ENCODE data around the gene SLC17A5. TPM values are rescaled to one million over a fixed set of nuclear protein-coding genes. Genes with fewer than 3 reads are reported as not detected.
"Not testable (repeated sequence)": the region's sequence is repeated elsewhere in the genome, so short reads cannot be mapped to it uniquely, and the experiment has no call there.

Gene SLC17A5
- total RNA-seq, 1 donor from 2014 or later: 23.2 TPM

DNA sequence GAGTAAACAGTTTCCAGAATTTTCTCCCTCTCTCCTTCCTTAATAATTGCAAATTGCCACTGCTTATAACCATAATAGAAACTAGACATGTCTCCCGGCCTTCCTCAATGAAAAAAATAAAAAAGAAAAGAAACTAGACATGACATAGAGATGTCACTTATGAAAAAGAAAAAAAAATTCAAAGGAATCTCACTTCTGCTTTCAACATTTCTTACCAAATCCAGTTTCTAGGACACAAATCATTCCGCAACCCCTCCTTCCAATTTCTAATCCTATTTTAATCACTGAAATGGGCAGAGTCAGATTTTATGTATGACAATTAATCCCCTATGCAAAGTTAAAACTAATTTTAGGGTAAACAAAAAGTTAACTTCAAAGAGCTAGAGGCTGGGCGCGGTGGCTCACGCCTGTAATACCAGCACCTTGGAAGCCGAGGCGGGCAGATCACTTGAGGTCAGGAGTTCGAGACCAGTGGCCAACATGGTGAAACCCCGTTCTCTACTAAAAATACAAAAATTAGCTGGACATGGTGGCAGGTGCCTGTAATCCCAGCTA, 92.9 kb downstream of the SLC17A5 start:
- no peaks in the 10 kb centered on the region for H3K36me3 ChIP-seq
- DNase-seq (ENCODE audit: low spot score in 2 of 2): no peak
- H3K4me3 ChIP-seq: no peak overlapping the region
- H3K27ac ChIP-seq: no peak overlapping the region
- TF ChIP-seq CTCF (IDR thresholded peaks at IDR 0.05): no peak
- intact Hi-C loops (cut with DNase I): no loop called here
- H3K4me1 ChIP-seq: no peaks in the 10 kb centered on the region
- no peaks in the 10 kb centered on the region for H3K9me3 ChIP-seq
- no peaks in the 10 kb centered on the region for H3K27me3 ChIP-seq

DNA sequence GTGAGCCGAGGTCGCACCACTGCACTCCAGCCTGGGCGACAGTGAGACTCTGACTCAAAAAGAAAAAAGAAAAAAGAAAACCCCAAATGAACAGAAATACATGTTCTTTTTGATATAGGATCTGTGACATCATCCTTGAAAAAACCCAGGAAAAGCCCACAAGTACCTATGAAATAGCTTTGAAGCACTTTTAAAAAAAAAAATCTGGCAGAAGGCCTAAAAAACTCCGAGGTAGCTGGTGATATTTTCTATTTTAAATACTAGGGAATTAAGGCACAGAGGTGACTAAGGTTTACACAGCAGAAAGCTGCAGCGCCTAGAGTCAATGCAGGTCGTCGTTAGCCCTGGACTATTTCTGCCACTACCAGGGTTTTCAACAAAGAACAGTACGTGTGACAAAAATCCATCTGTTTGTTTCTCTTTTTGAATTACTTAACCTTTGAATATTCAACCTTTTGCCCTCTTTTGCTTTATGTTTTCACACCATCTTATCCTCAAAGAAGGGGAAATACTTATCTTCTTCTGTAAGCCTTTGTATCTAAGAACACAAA, 93.5 kb downstream of the SLC17A5 start:
- intact Hi-C loops (cut with DNase I): no loop called here
- no peak overlapping the region for H3K4me3 ChIP-seq
- H3K27ac ChIP-seq: no peak overlapping the region
- no peak for DNase-seq (ENCODE audit: low spot score in 2 of 2)
- no peaks in the 10 kb centered on the region for H3K9me3 ChIP-seq
- no peak for TF ChIP-seq CTCF (IDR thresholded peaks at IDR 0.05)
- no peaks in the 10 kb centered on the region for H3K27me3 ChIP-seq
- H3K36me3 ChIP-seq: no peaks in the 10 kb centered on the region
- no peaks in the 10 kb centered on the region for H3K4me1 ChIP-seq

GRCh38 chr6:73559399-73559794, 94.4 kb downstream of the SLC17A5 start:
- H3K36me3 ChIP-seq; H3K9me3 ChIP-seq; intact Hi-C loops (cut with DNase I); H3K4me1 ChIP-seq; DNase-seq (ENCODE audit: low spot score in 2 of 2); H3K27ac ChIP-seq; H3K27me3 ChIP-seq; H3K4me3 ChIP-seq: not testable (repeated sequence)

DNA sequence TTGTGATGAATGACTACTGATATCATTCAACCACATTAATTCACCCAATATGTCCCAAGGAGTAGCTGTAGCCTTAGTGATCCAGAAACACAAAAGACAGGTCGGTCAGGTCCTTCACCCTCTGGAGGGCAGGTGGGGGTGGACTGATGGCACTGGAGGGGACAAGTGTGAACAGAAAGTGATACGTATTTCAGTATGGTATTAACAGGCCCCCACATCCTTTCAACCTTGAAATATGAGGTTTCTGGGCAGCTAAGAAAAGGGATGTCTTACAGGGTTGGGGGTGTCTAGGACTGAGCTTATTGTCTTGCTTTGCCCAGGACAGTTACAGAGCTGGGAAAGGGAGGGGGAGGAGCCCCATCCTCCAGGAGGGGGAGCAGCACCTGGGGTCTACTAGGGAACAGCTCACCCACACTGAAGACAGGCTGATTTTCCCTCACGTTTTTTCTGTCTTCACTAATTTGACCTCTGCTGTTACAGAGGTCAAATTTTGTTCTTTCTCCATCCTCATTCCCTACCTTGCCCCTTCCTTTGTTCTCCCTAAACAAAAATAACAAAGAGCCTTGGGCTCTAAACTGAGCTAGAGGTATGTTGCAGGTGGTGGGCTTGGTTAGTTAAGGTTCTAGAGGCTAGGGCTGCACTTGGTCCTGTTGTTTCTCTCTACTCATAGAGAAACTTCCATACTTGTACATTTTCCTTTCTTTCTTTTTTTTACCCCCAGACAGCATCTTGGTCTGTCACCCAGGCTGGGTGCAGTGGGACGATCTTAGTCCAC, 95.0 kb downstream of the SLC17A5 start:
- TF ChIP-seq CTCF (IDR thresholded peaks at IDR 0.05): no peak
- H3K27me3 ChIP-seq: no peaks in the 10 kb centered on the region
- no peaks in the 10 kb centered on the region for H3K9me3 ChIP-seq
- no peak for DNase-seq (ENCODE audit: low spot score in 2 of 2)
- no peak overlapping the region for H3K27ac ChIP-seq
- no peaks in the 10 kb centered on the region for H3K36me3 ChIP-seq
- intact Hi-C loops (cut with DNase I): no loop called here
- no peaks in the 10 kb centered on the region for H3K4me1 ChIP-seq
- no peak overlapping the region for H3K4me3 ChIP-seq

DNA sequence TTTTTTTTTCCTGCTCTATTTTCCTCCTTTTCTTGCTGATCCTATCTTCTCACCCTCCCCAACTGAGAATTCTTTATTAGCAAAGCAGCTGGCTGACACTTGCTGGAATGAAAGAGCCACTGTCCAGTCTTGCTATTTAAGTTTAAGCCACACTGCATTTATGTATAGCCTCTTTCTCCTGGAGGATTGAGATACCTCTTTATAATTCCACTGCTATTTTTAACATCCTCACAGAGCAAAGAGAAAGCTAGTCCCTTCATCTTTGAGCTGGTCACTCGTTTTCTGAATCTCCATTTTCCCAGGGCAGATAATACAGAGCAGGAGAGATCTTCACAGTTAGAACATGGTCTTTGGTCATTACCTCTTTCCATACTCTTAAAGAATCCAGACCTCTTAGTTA, 97.0 kb downstream of the SLC17A5 start:
- H3K27ac ChIP-seq: no peak overlapping the region
- no peaks in the 10 kb centered on the region for H3K4me1 ChIP-seq
- no peaks in the 10 kb centered on the region for H3K27me3 ChIP-seq
- no peak for TF ChIP-seq CTCF (IDR thresholded peaks at IDR 0.05)
- no peaks in the 10 kb centered on the region for H3K9me3 ChIP-seq
- H3K4me3 ChIP-seq: no peak overlapping the region
- no peaks in the 10 kb centered on the region for H3K36me3 ChIP-seq
- no peak for DNase-seq (ENCODE audit: low spot score in 2 of 2)
- intact Hi-C loops (cut with DNase I): no loop called here

DNA sequence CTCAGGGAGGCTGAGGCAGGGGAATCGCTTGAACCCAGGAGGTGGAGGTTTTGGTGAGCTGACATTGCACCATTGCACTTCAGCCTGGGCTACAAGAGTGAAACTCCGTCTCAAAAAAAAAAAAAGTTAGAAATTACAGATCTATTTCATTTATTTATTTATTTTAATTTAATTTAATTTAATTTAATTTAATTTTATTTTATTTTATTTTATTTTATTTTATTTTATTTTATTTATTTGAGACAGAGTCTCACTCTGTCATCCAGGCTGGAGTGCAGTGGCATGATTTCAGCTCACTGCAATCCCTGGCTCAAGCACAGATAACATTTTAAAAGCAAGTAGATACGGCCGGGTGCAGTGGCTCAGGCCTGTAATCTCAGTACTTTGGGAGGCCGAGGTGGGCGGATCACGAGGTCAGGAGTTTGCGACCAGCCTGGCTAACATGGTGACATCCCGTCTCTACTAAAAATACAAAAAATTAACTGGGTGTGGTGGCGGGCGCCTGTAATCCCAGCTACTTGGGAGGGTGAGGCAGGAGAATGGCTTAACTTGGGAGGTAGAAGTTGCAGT, 98.3 kb downstream of the SLC17A5 start:
- H3K4me3 ChIP-seq; H3K4me1 ChIP-seq; H3K9me3 ChIP-seq; H3K27me3 ChIP-seq; intact Hi-C loops (cut with DNase I); DNase-seq (ENCODE audit: low spot score in 2 of 2); H3K27ac ChIP-seq; H3K36me3 ChIP-seq: not testable (repeated sequence)

GRCh38 chr6:73551115-73551514, 102.7 kb downstream of the SLC17A5 start:
- H3K9me3 ChIP-seq; H3K4me3 ChIP-seq; H3K27ac ChIP-seq; intact Hi-C loops (cut with DNase I); H3K36me3 ChIP-seq; DNase-seq (ENCODE audit: low spot score in 2 of 2); H3K4me1 ChIP-seq; H3K27me3 ChIP-seq: not testable (repeated sequence)
